Measurements from ENCODE around the gene FBXL19.

FBXL19 gene

GRCh38 chr16:30927789-30928378, 4.5 kb downstream of the FBXL19 start (continued):
- peak; percentile 38; the same call in 1 of the 2 replicates for TF ChIP-seq ZBTB20 (tag by site-specific recombination; IDR thresholded peaks at IDR 0.05)
- peak; percentile 46 for TF ChIP-seq ZXDB (tag by site-specific recombination; IDR thresholded peaks at IDR 0.05)
- TF ChIP-seq ZNF202 (tag by site-specific recombination; IDR thresholded peaks at IDR 0.05; ENCODE audit: borderline replicate concordance) = no peak
- TF ChIP-seq ZNF76 (tag by site-specific recombination; IDR thresholded peaks at IDR 0.05; ENCODE audit: borderline replicate concordance, low read depth) = peak; percentile 99
- no peak for TF ChIP-seq ZSCAN18 (tag by site-specific recombination; IDR thresholded peaks at IDR 0.05)

- POLR2A ChIA-PET = interaction anchor here (0.6 to 2.6 kb wide), 7 partner anchors 13 to 829 kb away, joined by 3 to 15 read pairs (median 4); partner anchors contain the start of gene PHKG2
- peaks cover 3 to 79% of the 10 kb centered on the region in 2 experiments; a peak in 2 of 3 replicates for H3K36me3 ChIP-seq (ENCODE audit: control insufficient read depth in 2 of 2, insufficient read depth in 1 of 2, low read length in 2 of 2)
- H3K9me3 ChIP-seq (ENCODE audit: control insufficient read depth, insufficient read depth, low read depth, low read length) = no peaks in the 10 kb centered on the region
- CTCF ChIA-PET = interaction anchor here (0.5 to 1.7 kb wide), 5 partner anchors 25 to 940 kb away, joined by 3 to 6 read pairs (median 5); no protein-coding TSS in a partner anchor
- H3K4me1 ChIP-seq (ENCODE audit: control insufficient read depth, insufficient read depth, low read length) = no peaks in the 10 kb centered on the region
- TF ChIP-seq ZNF426 (tag by site-specific recombination; IDR thresholded peaks at IDR 0.05) (no peak), ZNF677 (tag by site-specific recombination; IDR thresholded peaks at IDR 0.05) (0 out of 2 replicates have a peak, but pooled peaks have one; percentile 16)
- H3K27ac ChIP-seq (ENCODE audit: extremely low read depth, low read depth, low read length) = no peak overlapping the region
- H3K4me3 ChIP-seq (ENCODE audit: low read depth, low read length) = no peak overlapping the region
Measured at GRCh38 chr16:30928390-30928789, 5.0 kb downstream of the FBXL19 start.

- Histone ChIP-seq H3K27ac (ENCODE audit: extremely low read depth, low read depth, low read length) (no peak overlapping the region), H3K9me3 (ENCODE audit: control insufficient read depth, insufficient read depth, low read depth, low read length) (no peaks in the 10 kb centered on the region), H3K36me3 (ENCODE audit: control insufficient read depth in 2 of 2, insufficient read depth in 1 of 2, low read length in 2 of 2) (peaks cover 10 to 86% of the 10 kb centered on the region in 2 experiments; a peak in 2 of 3 replicates), H3K4me3 (ENCODE audit: low read depth, low read length) (no peak overlapping the region), H3K4me1 (ENCODE audit: control insufficient read depth, insufficient read depth, low read length) (no peaks in the 10 kb centered on the region)
- ChIA-PET POLR2A (no interaction called here), CTCF (interaction anchor here (0.9 to 1.2 kb wide), 2 partner anchors 13 to 1113 kb away, joined by 3 read pairs; partner anchors contain the start of gene PAGR1)
- no peak for TF ChIP-seq ZFP37 (tag by site-specific recombination; IDR thresholded peaks at IDR 0.05)
- no peak for TF ChIP-seq ATF2 (tag by site-specific recombination; IDR thresholded peaks at IDR 0.05; ENCODE audit: low read depth)
- no peak for TF ChIP-seq GLI4 (tag by site-specific recombination; IDR thresholded peaks at IDR 0.05)
- TF ChIP-seq AEBP2 (tag by site-specific recombination; IDR thresholded peaks at IDR 0.05; ENCODE audit: borderline replicate concordance) = no peak
- TF ChIP-seq ZSCAN4 (tag by site-specific recombination; IDR thresholded peaks at IDR 0.05) = no peak
- no peak for TF ChIP-seq ZNF211 (tag by site-specific recombination; IDR thresholded peaks at IDR 0.05; ENCODE audit: low read depth)
- TF ChIP-seq KLF16 (tag by site-specific recombination; IDR thresholded peaks at IDR 0.05) = no peak
- no peak for TF ChIP-seq ZNF280D (tag by site-specific recombination; IDR thresholded peaks at IDR 0.05)
- TF ChIP-seq ZNF600 (tag by site-specific recombination; IDR thresholded peaks at IDR 0.05) = no peak
- no peak for TF ChIP-seq TCF7L2 (IDR thresholded peaks at IDR 0.05; ENCODE audit: borderline replicate concordance, low read depth, low read length)
- TF ChIP-seq ZBTB17 (tag by site-specific recombination; IDR thresholded peaks at IDR 0.05) = no peak
Measured at GRCh38 chr16:30929167-30929566, 5.8 kb downstream of the FBXL19 start.
